Hepatocyte (in vitro differentiated cells): ENCODE data around the gene TMEM245. TPM values are rescaled to one million over a fixed set of nuclear protein-coding genes. Genes with fewer than 3 reads are reported as not detected.

Source experiments
- DNase-seq: peaks from one replicate; pipeline ENCODE4 v3.0.0-alpha.2; 2016; ENCODE audit warnings: low spot score
- H2AFZ ChIP-seq: fragments of 200-600 bp; sonication (generic); 2 replicates; pipeline ENCODE4 v1.6.0; 2016; ENCODE audit warnings: antibody characterized with exemption, mild to moderate bottlenecking
- H3K27ac ChIP-seq: fragments of 200-600 bp; sonication (generic); 2 replicates; pipeline ENCODE4 v1.5.1; 2016; ENCODE audit warnings: mild to moderate bottlenecking
- H3K27me3 ChIP-seq: fragments of 200-600 bp; sonication (generic); 2 replicates; pipeline ENCODE4 v1.6.1; 2016
- H3K36me3 ChIP-seq: fragments of 200-600 bp; sonication (generic); replicated peaks from 2 replicates; pipeline ENCODE4 v1.5.1; 2016; ENCODE audit warnings: low read depth; ENCODE audit not compliant: insufficient read depth
- H3K4me1 ChIP-seq: fragments of 200-600 bp; sonication (generic); 2 replicates; pipeline ENCODE4 v1.5.1; 2016; ENCODE audit warnings: mild to moderate bottlenecking, moderate library complexity; ENCODE audit not compliant: insufficient read depth
- H3K4me2 ChIP-seq: fragments of 200-600 bp; sonication (generic); 2 replicates; pipeline ENCODE4 v1.6.0; 2016
- H3K4me3 ChIP-seq: fragments of 200-600 bp; sonication (generic); 2 replicates; pipeline ENCODE4 v1.5.1; 2016; ENCODE audit warnings: mild to moderate bottlenecking
- H3K79me2 ChIP-seq: fragments of 200-600 bp; sonication (generic); 2 replicates; pipeline ENCODE4 v1.6.0; 2017; ENCODE audit warnings: mild to moderate bottlenecking
- H3K9me2 ChIP-seq: fragments of 200-600 bp; sonication (generic); replicated peaks from 2 replicates; pipeline ENCODE4 v1.6.0; 2017; ENCODE audit warnings: mild to moderate bottlenecking; ENCODE audit not compliant: insufficient read depth
- H3K9me3 ChIP-seq: fragments of 200-600 bp; sonication (generic); 2 replicates; pipeline ENCODE4 v1.5.1; 2016; ENCODE audit warnings: low read depth, mild to moderate bottlenecking
- H4K20me1 ChIP-seq: fragments of 200-600 bp; sonication (generic); 2 replicates; pipeline ENCODE4 v1.6.0; 2016; ENCODE audit warnings: mild to moderate bottlenecking; ENCODE audit not compliant: insufficient read depth, poor library complexity, severe bottlenecking
- CTCF ChIP-seq: fragments of 200-600 bp; sonication (generic); IDR thresholded peaks from 2 replicates; pipeline ENCODE4 v1.5.1; 2016; ENCODE audit warnings: antibody characterized with exemption, mild to moderate bottlenecking; ENCODE audit not compliant: poor library complexity
- EZH2 ChIP-seq: fragments of 200-600 bp; sonication (generic); IDR thresholded peaks from 2 replicates; pipeline ENCODE4 v1.6.1; 2016; ENCODE audit warnings: antibody characterized with exemption, mild to moderate bottlenecking, borderline replicate concordance
- EZH2phosphoT487 ChIP-seq: fragments of 200-600 bp; sonication (generic); IDR thresholded peaks from one replicate; pipeline ENCODE4 v1.6.1; 2018; ENCODE audit warnings: antibody characterized with exemption, mild to moderate bottlenecking, low read depth, moderate library complexity; ENCODE audit not compliant: unreplicated experiment, severe bottlenecking
- WGBS: methylation state at CpG from one replicate; pipeline ENCODE4 v1.1.6; 2016; ENCODE audit warnings: low lambda C conversion rate; ENCODE audit errors: missing lambda C conversion rate; 5-methylcytosine and 5-hydroxymethylcytosine counted together
- polyA plus RNA-seq: library from polyadenylated mRNA; unstranded; fragments of >200 nt; fragmentation: Nextera tagmentation; extraction: Ambion mirVana; gene quantifications from 2 replicates; pipeline ENCODE4 v1.2.1, GENCODE V29; 2016
- total RNA-seq: library from RNA; depleted of rRNA; stranded (reverse); fragments of >200 nt; gene quantifications from 2 replicates; pipeline ENCODE4 v1.2.3, GENCODE V29; 2014

Gene TMEM245
- total and polyA plus RNA-seq, 2 experiments from 2014 or later = 63.5 to 122 TPM

- H3K27ac ChIP-seq = no peak overlapping the region
- no peak overlapping the region for H3K4me3 ChIP-seq
- WGBS = 95% methylated on average over 4 of the region's 4 CpGs
- TF ChIP-seq EZH2phosphoT487 (no peak), EZH2 (no peak), CTCF (no peak)
- H2AFZ ChIP-seq = no peak overlapping the region
- H3K79me2 ChIP-seq = peaks cover 99% of the 10 kb centered on the region
- no peaks in the 10 kb centered on the region for H3K36me3 ChIP-seq
- H3K9me3 ChIP-seq = no peaks in the 10 kb centered on the region
- H3K4me1 ChIP-seq = peaks cover 36% of the 10 kb centered on the region
- H3K27me3 ChIP-seq = no peaks in the 10 kb centered on the region
- H3K9me2 ChIP-seq = no peaks in the 10 kb centered on the region
- H3K4me2 ChIP-seq = no peak overlapping the region
- H4K20me1 ChIP-seq = peaks cover 74% of the 10 kb centered on the region
- DNase-seq = no peak
Measured at GRCh38 chr9:109097146-109097545, 22.6 kb downstream of the TMEM245 start.

- H3K9me2 ChIP-seq = no peaks in the 10 kb centered on the region
- no peaks in the 10 kb centered on the region for H3K27me3 ChIP-seq
- no peak for DNase-seq
- H3K27ac ChIP-seq = no peak overlapping the region
- H3K36me3 ChIP-seq = no peaks in the 10 kb centered on the region
- H3K9me3 ChIP-seq = no peaks in the 10 kb centered on the region
- no peak overlapping the region for H3K4me2 ChIP-seq
- H3K79me2 ChIP-seq = peaks cover 95% of the 10 kb centered on the region
- peaks cover 26% of the 10 kb centered on the region for H3K4me1 ChIP-seq
- H2AFZ ChIP-seq = no peak overlapping the region
- TF ChIP-seq EZH2phosphoT487 = no peak
- no peak for TF ChIP-seq EZH2
- TF ChIP-seq CTCF = no peak
- WGBS = 75% methylated on average over 3 of the region's 3 CpGs
- H3K4me3 ChIP-seq = no peak overlapping the region
- peaks cover 60% of the 10 kb centered on the region for H4K20me1 ChIP-seq
Measured at GRCh38 chr9:109095321-109095720, 24.4 kb downstream of the TMEM245 start.

- H3K79me2 ChIP-seq = peaks cover 93% of the 10 kb centered on the region
- H4K20me1 ChIP-seq = peaks cover 51% of the 10 kb centered on the region
- no peak overlapping the region for H3K4me3 ChIP-seq
- no peaks in the 10 kb centered on the region for H3K9me2 ChIP-seq
- H3K4me1 ChIP-seq = peaks cover 22% of the 10 kb centered on the region
- H3K36me3 ChIP-seq = no peaks in the 10 kb centered on the region
- no peaks in the 10 kb centered on the region for H3K27me3 ChIP-seq
- H3K4me2 ChIP-seq = no peak overlapping the region
- H3K9me3 ChIP-seq = no peaks in the 10 kb centered on the region
- 83% methylated on average over 6 of the region's 6 CpGs for WGBS
- H2AFZ ChIP-seq = no peak overlapping the region
- DNase-seq = no peak
- no peak for TF ChIP-seq EZH2
- TF ChIP-seq CTCF = no peak
- no peak for TF ChIP-seq EZH2phosphoT487
- H3K27ac ChIP-seq = no peak overlapping the region
Measured at GRCh38 chr9:109094268-109094667, 25.5 kb downstream of the TMEM245 start.

- TF ChIP-seq EZH2 (no peak), EZH2phosphoT487 (no peak), CTCF (no peak)
- Histone ChIP-seq H2AFZ (no peak overlapping the region), H3K27ac (no peak overlapping the region), H3K27me3 (no peaks in the 10 kb centered on the region), H3K4me2 (no peak overlapping the region), H4K20me1 (peaks cover 38% of the 10 kb centered on the region), H3K79me2 (peaks cover 84% of the 10 kb centered on the region), H3K9me2 (no peaks in the 10 kb centered on the region), H3K9me3 (no peaks in the 10 kb centered on the region), H3K36me3 (no peaks in the 10 kb centered on the region), H3K4me3 (no peak overlapping the region), H3K4me1 (peaks cover 5% of the 10 kb centered on the region)
- 41% methylated on average over 1 of the region's 1 CpG for WGBS
- DNase-seq = no peak
Measured at GRCh38 chr9:109092587-109092986, 27.2 kb downstream of the TMEM245 start.
